NT2/D1 (cell line): ENCODE data around the gene GRXCR1.

ENCODE experiments used
- SUZ12 ChIP-seq: IDR thresholded peaks from 2 replicates; pipeline ENCODE4 v1.6.1; 2011; ENCODE audit not compliant: insufficient read length, insufficient read depth; ENCODE audit errors: extremely low read depth
- YY1 ChIP-seq: IDR thresholded peaks from 2 replicates; pipeline ENCODE4 v1.6.1; 2011; ENCODE audit not compliant: insufficient read length, insufficient read depth
- ZNF274 ChIP-seq: IDR thresholded peaks from 2 replicates; pipeline ENCODE4 v1.6.1; 2011; ENCODE audit warnings: mild to moderate bottlenecking, low read depth, low read length

GRCh38 chr4:43049326-43049725 lies 156.8 kb downstream of the GRXCR1 start:
- TF ChIP-seq SUZ12 (no peak), ZNF274 (no peak), YY1 (no peak)
